ENCODE results near the gene GIN1.
"Not testable (repeated sequence)": the region's sequence is repeated elsewhere in the genome, so short reads cannot be mapped to it uniquely, and the experiment has no call there.

The GIN1 gene

DNA sequence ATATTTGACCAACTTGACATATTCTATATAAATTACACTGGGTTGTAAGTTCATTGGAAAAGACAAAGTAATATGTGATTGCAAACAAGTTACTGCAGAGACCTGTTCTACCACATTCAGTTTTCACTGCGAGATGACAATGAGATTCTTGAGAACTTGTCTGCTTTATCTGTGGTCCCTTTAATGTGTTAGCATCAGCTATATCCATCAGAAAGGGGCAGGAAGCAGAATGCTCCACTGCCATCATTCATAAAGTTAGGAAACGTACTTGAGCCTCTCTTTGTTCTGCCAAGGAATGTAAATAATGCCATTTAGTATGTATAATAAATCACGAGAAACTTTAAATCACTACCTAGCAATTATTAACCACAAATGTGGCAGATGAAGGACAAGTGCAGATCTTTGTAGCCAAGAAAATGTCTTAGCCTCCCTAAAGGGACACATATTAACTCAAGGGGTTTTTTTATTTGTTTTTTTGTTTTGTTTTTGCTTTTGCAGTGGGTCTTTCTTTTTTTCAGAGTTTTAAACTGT, 59.4 kb downstream of the GIN1 start:
- H3K9me2 ChIP-seq (replicated peaks; ENCODE audit: insufficient read depth, low read length), result no peaks in the 10 kb centered on the region
- DNase-seq, result no peak
- H3F3A ChIP-seq (ENCODE audit: insufficient read depth, low read length), result no peaks in the 10 kb centered on the region
- no peaks in the 10 kb centered on the region for H4K20me1 ChIP-seq (ENCODE audit: insufficient read depth, low read length)
- no peaks in the 10 kb centered on the region for H3K27me3 ChIP-seq (replicated peaks; ENCODE audit: insufficient read depth, low read length)
- H2AFZ ChIP-seq (ENCODE audit: low read length), result no peak overlapping the region
- no peak overlapping the region for H3K9ac ChIP-seq (ENCODE audit: low read length)
- H3K27ac ChIP-seq (ENCODE audit: low read length), result no peak overlapping the region
- TF ChIP-seq EZH2phosphoT487 (IDR thresholded peaks at IDR 0.05; ENCODE audit: low read length) (no peak), EZH2 (optimal IDR thresholded peaks at IDR 0.05; ENCODE audit: low read depth, low read length) (no peak)
- no peak overlapping the region for H3K4me2 ChIP-seq (ENCODE audit: low read depth, low read length)
- peaks cover 11% of the 10 kb centered on the region; the same call in 1 of the 2 replicates for H3K4me1 ChIP-seq (ENCODE audit: low read length)
- H3K4me3 ChIP-seq (ENCODE audit: low read length), result no peak overlapping the region
- H3K79me2 ChIP-seq (ENCODE audit: low read length), result no peaks in the 10 kb centered on the region
- no peaks in the 10 kb centered on the region for H3K36me3 ChIP-seq (replicated peaks; ENCODE audit: insufficient read depth, low read length)
- no peaks in the 10 kb centered on the region for H3K9me3 ChIP-seq (replicated peaks; ENCODE audit: insufficient read depth, low read length)

DNA sequence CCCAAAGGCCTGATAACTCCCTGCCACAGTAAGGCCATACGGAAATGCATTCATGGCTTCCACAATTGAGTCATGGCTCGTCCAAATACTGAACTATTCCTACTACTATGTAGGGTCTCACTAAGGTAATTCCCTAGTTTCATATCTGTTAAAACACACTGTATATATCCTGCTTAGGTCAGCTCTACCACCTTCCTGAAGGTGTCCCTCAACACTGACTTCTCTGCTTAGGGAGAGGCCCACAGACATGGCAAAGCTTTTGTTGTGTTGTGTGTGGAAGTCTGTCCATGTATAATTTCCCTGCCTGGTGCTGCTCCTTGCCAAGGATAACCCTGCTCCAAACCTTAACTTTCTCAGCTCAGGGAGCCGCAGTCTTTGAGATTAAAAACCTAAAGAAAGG, 60.4 kb downstream of the GIN1 start:
- DNase-seq, result no peak
- H3K4me1 ChIP-seq (ENCODE audit: low read length), result peaks cover 11% of the 10 kb centered on the region; the same call in 1 of the 2 replicates
- H3K4me3 ChIP-seq (ENCODE audit: low read length), result no peak overlapping the region
- TF ChIP-seq EZH2 (optimal IDR thresholded peaks at IDR 0.05; ENCODE audit: low read depth, low read length), result no peak
- TF ChIP-seq EZH2phosphoT487 (IDR thresholded peaks at IDR 0.05; ENCODE audit: low read length), result no peak
- TF ChIP-seq, protein P1, sequence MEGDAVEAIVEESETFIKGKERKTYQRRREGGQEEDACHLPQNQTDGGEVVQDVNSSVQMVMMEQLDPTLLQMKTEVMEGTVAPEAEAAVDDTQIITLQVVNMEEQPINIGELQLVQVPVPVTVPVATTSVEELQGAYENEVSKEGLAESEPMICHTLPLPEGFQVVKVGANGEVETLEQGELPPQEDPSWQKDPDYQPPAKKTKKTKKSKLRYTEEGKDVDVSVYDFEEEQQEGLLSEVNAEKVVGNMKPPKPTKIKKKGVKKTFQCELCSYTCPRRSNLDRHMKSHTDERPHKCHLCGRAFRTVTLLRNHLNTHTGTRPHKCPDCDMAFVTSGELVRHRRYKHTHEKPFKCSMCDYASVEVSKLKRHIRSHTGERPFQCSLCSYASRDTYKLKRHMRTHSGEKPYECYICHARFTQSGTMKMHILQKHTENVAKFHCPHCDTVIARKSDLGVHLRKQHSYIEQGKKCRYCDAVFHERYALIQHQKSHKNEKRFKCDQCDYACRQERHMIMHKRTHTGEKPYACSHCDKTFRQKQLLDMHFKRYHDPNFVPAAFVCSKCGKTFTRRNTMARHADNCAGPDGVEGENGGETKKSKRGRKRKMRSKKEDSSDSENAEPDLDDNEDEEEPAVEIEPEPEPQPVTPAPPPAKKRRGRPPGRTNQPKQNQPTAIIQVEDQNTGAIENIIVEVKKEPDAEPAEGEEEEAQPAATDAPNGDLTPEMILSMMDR (IDR thresholded peaks at IDR 0.05; ENCODE audit: low read length), result no peak
- H3K27me3 ChIP-seq (replicated peaks; ENCODE audit: insufficient read depth, low read length), result no peaks in the 10 kb centered on the region
- no peaks in the 10 kb centered on the region for H3K9me3 ChIP-seq (replicated peaks; ENCODE audit: insufficient read depth, low read length)
- no peaks in the 10 kb centered on the region for H3K36me3 ChIP-seq (replicated peaks; ENCODE audit: insufficient read depth, low read length)
- H3F3A ChIP-seq (ENCODE audit: insufficient read depth, low read length), result no peaks in the 10 kb centered on the region
- H3K9ac ChIP-seq (ENCODE audit: low read length), result no peak overlapping the region
- no peak overlapping the region for H3K27ac ChIP-seq (ENCODE audit: low read length)
- H3K4me2 ChIP-seq (ENCODE audit: low read depth, low read length), result no peak overlapping the region
- no peaks in the 10 kb centered on the region for H4K20me1 ChIP-seq (ENCODE audit: insufficient read depth, low read length)
- H3K9me2 ChIP-seq (replicated peaks; ENCODE audit: insufficient read depth, low read length), result no peaks in the 10 kb centered on the region
- no peak overlapping the region for H2AFZ ChIP-seq (ENCODE audit: low read length)
- no peaks in the 10 kb centered on the region for H3K79me2 ChIP-seq (ENCODE audit: low read length)

DNA sequence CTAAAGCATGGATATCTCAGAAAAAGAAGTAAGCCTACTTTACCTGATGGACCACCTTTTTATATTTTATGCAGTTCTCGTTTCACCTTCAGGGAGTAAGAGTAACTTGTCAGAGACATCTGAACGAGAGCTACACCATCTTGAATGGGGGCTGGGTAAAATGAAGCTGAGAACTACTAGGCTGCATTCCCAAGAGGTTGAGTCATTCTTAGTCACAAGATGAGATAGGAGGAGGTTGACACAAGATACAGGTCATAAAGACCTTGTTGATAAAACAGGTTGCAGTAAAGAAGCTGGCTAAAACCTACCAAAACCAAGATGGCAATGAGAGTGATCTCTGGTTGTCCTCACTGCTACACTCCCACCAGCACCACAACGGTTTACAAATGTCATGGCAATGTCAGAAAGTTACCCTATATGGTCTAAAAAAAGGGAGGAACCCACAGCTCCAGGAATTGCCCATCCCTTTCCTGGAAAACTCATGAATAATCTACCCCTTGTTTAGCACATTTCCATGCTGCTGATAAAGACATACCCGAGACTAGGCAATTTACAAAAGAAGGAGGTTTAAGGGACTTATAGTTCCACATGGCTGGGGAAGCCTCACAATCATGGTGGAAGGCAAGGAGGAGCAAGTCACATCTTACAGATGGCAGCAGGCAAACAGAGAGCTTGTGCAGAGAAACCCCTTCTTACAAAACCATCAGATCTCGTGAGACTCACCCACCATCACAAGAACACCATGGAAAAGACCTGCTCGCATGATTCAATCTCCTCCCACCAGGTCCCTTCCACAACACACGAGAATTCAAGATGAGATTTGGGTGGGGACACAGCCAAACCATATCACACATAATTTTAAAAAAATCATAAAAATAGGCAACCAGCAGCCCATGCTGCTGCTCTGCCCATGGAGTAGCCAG, 62.5 kb downstream of the GIN1 start:
- Histone ChIP-seq H3K9me2 (replicated peaks; ENCODE audit: insufficient read depth, low read length) (no peaks in the 10 kb centered on the region), H3K79me2 (ENCODE audit: low read length) (no peaks in the 10 kb centered on the region), H3K9ac (ENCODE audit: low read length) (no peak overlapping the region), H3K4me2 (ENCODE audit: low read depth, low read length) (no peak overlapping the region), H4K20me1 (ENCODE audit: insufficient read depth, low read length) (no peaks in the 10 kb centered on the region), H3F3A (ENCODE audit: insufficient read depth, low read length) (no peaks in the 10 kb centered on the region), H3K27me3 (replicated peaks; ENCODE audit: insufficient read depth, low read length) (no peaks in the 10 kb centered on the region), H3K4me3 (ENCODE audit: low read length) (no peak overlapping the region), H2AFZ (ENCODE audit: low read length) (no peak overlapping the region), H3K36me3 (replicated peaks; ENCODE audit: insufficient read depth, low read length) (no peaks in the 10 kb centered on the region), H3K27ac (ENCODE audit: low read length) (no peak overlapping the region), H3K4me1 (ENCODE audit: low read length) (peaks cover 11% of the 10 kb centered on the region; the same call in 1 of the 2 replicates), H3K9me3 (replicated peaks; ENCODE audit: insufficient read depth, low read length) (no peaks in the 10 kb centered on the region)
- TF ChIP-seq, protein P1 (IDR thresholded peaks at IDR 0.05; ENCODE audit: low read length), result no peak
- TF ChIP-seq EZH2phosphoT487 (IDR thresholded peaks at IDR 0.05; ENCODE audit: low read length) (no peak), EZH2 (optimal IDR thresholded peaks at IDR 0.05; ENCODE audit: low read depth, low read length) (no peak)
- DNase-seq, result no peak

DNA sequence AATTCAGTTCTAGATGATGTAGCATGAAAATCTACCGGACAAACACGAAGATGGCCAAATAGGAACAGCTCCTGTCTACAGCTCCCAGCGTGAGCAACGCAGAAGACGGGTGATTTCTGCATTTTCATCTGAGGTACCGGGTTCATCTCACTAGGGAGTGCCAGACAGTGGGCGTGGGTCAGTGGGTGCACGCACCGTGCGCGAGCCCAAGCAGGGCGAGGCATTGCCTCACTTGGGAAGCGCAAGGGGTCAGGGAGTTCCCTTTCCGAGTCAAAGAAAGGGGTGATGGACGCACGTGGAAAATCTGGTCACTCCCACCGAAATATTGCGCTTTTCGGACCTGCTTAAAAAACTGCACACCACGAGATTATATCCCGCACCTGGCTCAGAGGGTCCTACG, 73.2 kb downstream of the GIN1 start:
- H3K9ac ChIP-seq (ENCODE audit: low read length); DNase-seq; H3F3A ChIP-seq (ENCODE audit: insufficient read depth, low read length); H3K4me3 ChIP-seq (ENCODE audit: low read length); H3K79me2 ChIP-seq (ENCODE audit: low read length); H4K20me1 ChIP-seq (ENCODE audit: insufficient read depth, low read length); H3K36me3 ChIP-seq (replicated peaks; ENCODE audit: insufficient read depth, low read length); H3K9me3 ChIP-seq (replicated peaks; ENCODE audit: insufficient read depth, low read length); H3K4me1 ChIP-seq (ENCODE audit: low read length); H2AFZ ChIP-seq (ENCODE audit: low read length); H3K4me2 ChIP-seq (ENCODE audit: low read depth, low read length); H3K9me2 ChIP-seq (replicated peaks; ENCODE audit: insufficient read depth, low read length); H3K27ac ChIP-seq (ENCODE audit: low read length); H3K27me3 ChIP-seq (replicated peaks; ENCODE audit: insufficient read depth, low read length): not testable (repeated sequence)
